ENCODE data around the gene CPLX4. TPM values are rescaled to one million over a fixed set of nuclear protein-coding genes. Genes with fewer than 3 reads are reported as not detected.

Gene CPLX4
- total and polyA plus RNA-seq, 11 donors: not detected

- intact Hi-C loops (cut with DNase I): no loop called here
- DNase-seq (no peak), ATAC-seq (no peak)
- H3K4me3 ChIP-seq: no peak overlapping the region
- H3K27me3 ChIP-seq: peaks cover 71 to 100% (median 98%) of the 10 kb centered on the region in 9 donors
- TF ChIP-seq POLR2A (IDR thresholded peaks at IDR 0.05): no peak
- TF ChIP-seq CTCF (IDR thresholded peaks at IDR 0.05): no peak
- H3K4me1 ChIP-seq: peaks cover 0 to 47% (median 22%) of the 10 kb centered on the region in 12 donors
- no peaks in the 10 kb centered on the region for H3K9me3 ChIP-seq
- H3K27ac ChIP-seq: no peak overlapping the region
- H3K36me3 ChIP-seq: no peaks in the 10 kb centered on the region
- 14 to 18% (median 16%) methylated on average over 4 of the region's 4 CpGs for WGBS, 4 donors
These were observed 47.7 kb downstream of the CPLX4 start for GRCh38 chr18:59270689-59271257.

- H3K27me3 ChIP-seq: peaks cover 79 to 100% (median 98%) of the 10 kb centered on the region in 9 donors
These were observed 48.8 kb downstream of the CPLX4 start for GRCh38 chr18:59269563-59270119.

GRCh38 chr18:59268721-59269562, 49.5 kb downstream of the CPLX4 start:
- Histone ChIP-seq H3K27me3 (peaks cover 79 to 100% (median 98%) of the 10 kb centered on the region in 9 donors), H3K36me3 (no peaks in the 10 kb centered on the region), H3K27ac (no peak overlapping the region), H3K4me3 (peak overlapping the region in 7 of 12 donors; percentile 23 to 33 (median 31)), H3K9me3 (no peaks in the 10 kb centered on the region), H3K4me1 (peaks cover 0 to 54% (median 22%) of the 10 kb centered on the region in 12 donors)
- peak in 1 of 5 donors; percentile 19 for DNase-seq
- intact Hi-C loops (cut with DNase I): loop anchor here in 1 of 10 donors (10.0 kb wide), 1 partner anchor 184 kb away; no protein-coding TSS in a partner anchor
- no peak for TF ChIP-seq POLR2A (IDR thresholded peaks at IDR 0.05)
- peak in 4 of 12 donors; percentile 10 to 39 (median 14) for TF ChIP-seq CTCF (IDR thresholded peaks at IDR 0.05)
- WGBS, 4 donors: 1 to 5% (median 2%) methylated on average over 32 to 90 of the region's 90 CpGs
- peak in 3 of 4 donors; percentile 57 to 69 (median 65) for ATAC-seq

More at GRCh38 chr18:59269563-59270119, 48.8 kb downstream of the CPLX4 start:
- no peak for TF ChIP-seq POLR2A (IDR thresholded peaks at IDR 0.05)
- no peak for TF ChIP-seq CTCF (IDR thresholded peaks at IDR 0.05)
- DNase-seq (no peak), ATAC-seq (no peak)
- no peaks in the 10 kb centered on the region for H3K36me3 ChIP-seq
- peaks cover 0 to 57% (median 23%) of the 10 kb centered on the region in 12 donors for H3K4me1 ChIP-seq
- peak overlapping the region in 2 of 12 donors; percentile 24 to 33 for H3K4me3 ChIP-seq
- H3K9me3 ChIP-seq: no peaks in the 10 kb centered on the region
- no peak overlapping the region for H3K27ac ChIP-seq
- intact Hi-C loops (cut with DNase I): loop anchor here in 1 of 10 donors (10.0 kb wide), 1 partner anchor 185 kb away; no protein-coding TSS in a partner anchor
- 4 to 9% (median 6%) methylated on average over 17 of the region's 17 CpGs for WGBS, 4 donors

All from heart left ventricle (tissue), 16 donors.